ENCODE measurements around the gene FOXN4.

DNA sequence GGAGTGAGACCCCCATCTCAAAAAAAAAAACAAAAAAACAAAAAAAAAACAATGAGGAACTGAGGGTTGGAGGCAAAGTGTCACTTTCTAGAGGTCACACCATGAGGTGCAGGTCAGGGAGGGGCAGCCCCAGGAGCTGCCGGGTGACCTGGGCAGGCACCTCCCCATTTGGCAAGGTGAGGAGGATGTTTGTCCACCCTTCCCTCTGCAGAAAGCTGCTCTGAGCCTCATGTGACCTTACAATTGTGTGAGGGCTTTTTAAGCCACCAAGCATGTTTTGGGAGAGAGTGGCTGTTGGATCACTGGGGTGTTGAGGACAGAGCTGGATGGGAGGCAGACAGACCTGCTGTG, 49.6 kb downstream of the FOXN4 start:
- TF ChIP-seq EZH2 (IDR thresholded peaks at IDR 0.05; ENCODE audit: insufficient read depth, poor library complexity, severe bottlenecking) (no peak), EZH2phosphoT487 (IDR thresholded peaks at IDR 0.05; ENCODE audit: insufficient read depth, low read depth) (no peak)

Measured in GM23248 (cell line).